Naive thymus-derived CD4-positive, alpha-beta T cell (primary cell): ENCODE data around the gene ACYP1. TPM values are rescaled to one million over a fixed set of nuclear protein-coding genes. Genes with fewer than 3 reads are reported as not detected.
A peak's percentile ranks its signal among the peaks of the same experiment; 100 is the strongest.

ENCODE experiments used
- ATAC-seq: fragments of 150-1000 bp; cut with Tn5 transposase; 2 replicates; pipeline ENCODE4 v1.10.0; 2021; ENCODE audit warnings: mild to moderate bottlenecking, moderate library complexity
- CTCF ChIA-PET: fragments of 350-600 bp; sonication (Branson Sonifier 250); formaldehyde crosslinking; loops from one replicate; lab custom pipeline; 2021; ENCODE audit warnings: antibody characterized with exemption; lab: Charles Lee
- POLR2A ChIA-PET: fragments of 350-600 bp; sonication (Branson Sonifier 250); formaldehyde crosslinking; loops from one replicate; lab custom pipeline; 2021; ENCODE audit warnings: antibody characterized with exemption, inconsistent platforms; lab: Charles Lee
- DNase-seq, 9 donors: peaks; one replicate each; pipeline versions ENCODE4 v3.0.0 to v3.0.0-alpha.2; 2020 to 2022; ENCODE audit warnings: mixed read lengths in 1 of 9
- H3K27ac ChIP-seq: one replicate; pipeline ENCODE4 v1.7.0; 2013; ENCODE audit warnings: mild to moderate bottlenecking, low read depth, low read length, moderate library complexity
- H3K27me3 ChIP-seq, 2 donors: one replicate each; pipeline ENCODE4 v1.7.0; 2013; ENCODE audit warnings: low read length in 2 of 2, mild to moderate bottlenecking in 2 of 2, moderate library complexity in 2 of 2; ENCODE audit not compliant: control insufficient read depth in 2 of 2, insufficient read depth in 2 of 2
- H3K36me3 ChIP-seq, 3 experiments: 1 replicate in 2 of 3; 2 replicates in 1 of 3; pipeline ENCODE4 v1.7.0; 2013; ENCODE audit warnings: low read length in 3 of 3, mild to moderate bottlenecking in 3 of 3, moderate library complexity in 1 of 3; ENCODE audit not compliant: insufficient read depth in 3 of 3, control insufficient read depth in 2 of 3
- H3K4me1 ChIP-seq, 2 donors: one replicate each; pipeline ENCODE4 v1.7.0; 2013; ENCODE audit warnings: low read length in 2 of 2, mild to moderate bottlenecking in 2 of 2, moderate library complexity in 1 of 2; ENCODE audit not compliant: control insufficient read depth in 2 of 2, insufficient read depth in 2 of 2
- H3K4me3 ChIP-seq: 2 replicates; pipeline ENCODE4 v1.7.0; 2013; ENCODE audit warnings: mild to moderate bottlenecking, low read length
- H3K9me3 ChIP-seq, 3 experiments: 1 replicate in 2 of 3; 2 replicates in 1 of 3; pipeline ENCODE4 v1.7.0; 2013; ENCODE audit warnings: low read length in 3 of 3; ENCODE audit not compliant: control insufficient read depth in 2 of 3
- H3K27ac Mint-ChIP-seq, 9 donors: one replicate each; pipeline ENCODE4 v1.8.0; 2020 to 2022; ENCODE audit warnings: mixed read lengths in 9 of 9, mild to moderate bottlenecking in 8 of 9, moderate library complexity in 5 of 9, inconsistent platforms in 2 of 9
- H3K27me3 Mint-ChIP-seq, 5 donors: one replicate each; pipeline ENCODE4 v1.8.0; 2021 to 2022; ENCODE audit warnings: mixed read lengths in 5 of 5, mild to moderate bottlenecking in 1 of 5
- H3K36me3 Mint-ChIP-seq, 5 donors: one replicate each; pipeline ENCODE4 v1.8.0; 2020 to 2022; ENCODE audit warnings: mixed read lengths in 5 of 5, mild to moderate bottlenecking in 3 of 5, inconsistent platforms in 1 of 5
- H3K4me1 Mint-ChIP-seq, 7 donors: one replicate each; pipeline ENCODE4 v1.8.0; 2020 to 2022; ENCODE audit warnings: mixed read lengths in 7 of 7, mild to moderate bottlenecking in 3 of 7, inconsistent platforms in 1 of 7
- H3K4me3 Mint-ChIP-seq, 10 donors: one replicate each; pipeline ENCODE4 v1.8.0; 2020 to 2022; ENCODE audit warnings: mild to moderate bottlenecking in 10 of 10, mixed read lengths in 10 of 10, moderate library complexity in 6 of 10, inconsistent platforms in 2 of 10
- H3K9me3 Mint-ChIP-seq, 11 donors: one replicate each; pipeline ENCODE4 v1.8.0; 2020 to 2022; ENCODE audit warnings: mixed read lengths in 11 of 11, mild to moderate bottlenecking in 4 of 11, inconsistent platforms in 1 of 11, moderate library complexity in 1 of 11
- intact Hi-C, 2 donors: fragments of 100-400 bp; cut with micrococcal nuclease; formaldehyde crosslinking; loops; one replicate each; pipeline ENCODE4 v1.15.1; 2023
- polyA plus RNA-seq, 2 donors: library from polyadenylated mRNA; unstranded; fragments of 300-500 nt; fragmentation: Illumina TruSeq; gene quantifications; one replicate each; pipeline ENCODE4 v1.2.3, GENCODE V29; 2021
- total RNA-seq, 6 experiments: library from RNA in 5 of 6; stranded (reverse) in 5 of 6; gene quantifications; 1 replicate in 5 of 6; 2 replicates in 1 of 6; pipeline ENCODE4 v1.2.3 and lab custom pipeline; 2021 to 2026

ACYP1 gene
- total and polyA plus RNA-seq, 7 experiments from 2014 or later, result 11.8 to 39.5 (median 17.9) TPM

- no peak overlapping the region for H3K4me3 Mint-ChIP-seq
- H3K4me1 ChIP-seq, result no peaks in the 10 kb centered on the region
- POLR2A ChIA-PET, result interaction anchor here (0.7 to 2.1 kb wide), 2 partner anchors 147 to 183 kb away, joined by 3 to 7 read pairs; no protein-coding TSS in a partner anchor
- peaks cover 17 to 69% (median 26%) of the 10 kb centered on the region in 3 experiments for H3K36me3 ChIP-seq
- DNase-seq, result peak in 7 of 9 donors; percentile 27 to 55 (median 47)
- intact Hi-C loops, result loop anchor here (1.0 to 2.0 kb wide), 6 partner anchors 142 to 480 kb away; no protein-coding TSS in a partner anchor
- peak; percentile 67 for ATAC-seq
- no peaks in the 10 kb centered on the region for H3K9me3 Mint-ChIP-seq
- H3K27me3 ChIP-seq, result no peaks in the 10 kb centered on the region
- H3K9me3 ChIP-seq, result no peaks in the 10 kb centered on the region
- H3K27me3 Mint-ChIP-seq, result no peaks in the 10 kb centered on the region
- peaks cover 5 to 51% (median 12%) of the 10 kb centered on the region in 5 donors for H3K36me3 Mint-ChIP-seq
- CTCF ChIA-PET, result interaction anchor here (0.6 to 6.9 kb wide), 21 partner anchors 11 to 480 kb away, joined by 3 to 78 read pairs (median 4); partner anchors contain the start of gene EIF2B2
- no peak overlapping the region for H3K4me3 ChIP-seq
- no peaks in the 10 kb centered on the region for H3K4me1 Mint-ChIP-seq
- no peak overlapping the region for H3K27ac ChIP-seq
- peak overlapping the region in 1 of 9 donors; percentile 40 for H3K27ac Mint-ChIP-seq
Observed at GRCh38 chr14:75088566-75089373, 24.9 kb upstream of the ACYP1 start.

GRCh38 chr14:75088153-75088552, 24.3 kb upstream of the ACYP1 start:
- Histone ChIP-seq H3K36me3 (peaks cover 17 to 72% (median 30%) of the 10 kb centered on the region in 3 experiments), H3K27me3 (no peaks in the 10 kb centered on the region), H3K4me1 (no peaks in the 10 kb centered on the region), H3K9me3 (no peaks in the 10 kb centered on the region), H3K4me3 (no peak overlapping the region), H3K27ac (no peak overlapping the region)
- intact Hi-C loops, result loop anchor here (1.0 to 2.0 kb wide), 6 partner anchors 142 to 479 kb away; no protein-coding TSS in a partner anchor
- DNase-seq (no peak), ATAC-seq (no peak)
- peaks cover 5 to 51% (median 11%) of the 10 kb centered on the region in 5 donors for H3K36me3 Mint-ChIP-seq
- ChIA-PET CTCF (interaction anchor here (0.6 to 6.9 kb wide), 18 partner anchors 10 to 479 kb away, joined by 3 to 78 read pairs (median 4); partner anchors contain the start of gene EIF2B2), POLR2A (interaction anchor here (0.7 to 2.1 kb wide), 2 partner anchors 147 to 183 kb away, joined by 3 to 7 read pairs; no protein-coding TSS in a partner anchor)
- no peaks in the 10 kb centered on the region for H3K27me3 Mint-ChIP-seq
- no peak overlapping the region for H3K27ac Mint-ChIP-seq
- no peaks in the 10 kb centered on the region for H3K4me1 Mint-ChIP-seq
- H3K4me3 Mint-ChIP-seq, result no peak overlapping the region
- H3K9me3 Mint-ChIP-seq, result no peaks in the 10 kb centered on the region

- Mint-ChIP-seq H3K9me3 (no peaks in the 10 kb centered on the region), H3K27ac (no peak overlapping the region), H3K36me3 (peaks cover 5 to 42% (median 8%) of the 10 kb centered on the region in 5 donors), H3K27me3 (no peaks in the 10 kb centered on the region), H3K4me1 (no peaks in the 10 kb centered on the region), H3K4me3 (no peak overlapping the region)
- H3K27ac ChIP-seq, result no peak overlapping the region
- intact Hi-C loops, result no loop called here
- H3K4me3 ChIP-seq, result no peak overlapping the region
- peaks cover 17 to 64% (median 27%) of the 10 kb centered on the region in 3 experiments for H3K36me3 ChIP-seq
- POLR2A ChIA-PET, result no interaction called here
- no peaks in the 10 kb centered on the region for H3K4me1 ChIP-seq
- CTCF ChIA-PET, result no interaction called here
- ATAC-seq (no peak), DNase-seq (no peak)
- no peaks in the 10 kb centered on the region for H3K9me3 ChIP-seq
- H3K27me3 ChIP-seq, result no peaks in the 10 kb centered on the region
Observed at GRCh38 chr14:75084513-75084912, 20.7 kb upstream of the ACYP1 start.

- intact Hi-C loops, result no loop called here
- ATAC-seq (no peak), DNase-seq (no peak)
- CTCF ChIA-PET, result no interaction called here
- Mint-ChIP-seq H3K4me1 (no peaks in the 10 kb centered on the region), H3K9me3 (no peaks in the 10 kb centered on the region), H3K36me3 (peaks cover 5 to 42% (median 8%) of the 10 kb centered on the region in 5 donors), H3K27ac (peak overlapping the region in 1 of 9 donors; percentile 38), H3K4me3 (no peak overlapping the region), H3K27me3 (no peaks in the 10 kb centered on the region)
- Histone ChIP-seq H3K4me3 (no peak overlapping the region), H3K27ac (no peak overlapping the region), H3K4me1 (no peaks in the 10 kb centered on the region), H3K9me3 (no peaks in the 10 kb centered on the region), H3K36me3 (peaks cover 16 to 58% (median 27%) of the 10 kb centered on the region in 3 experiments), H3K27me3 (no peaks in the 10 kb centered on the region)
- POLR2A ChIA-PET, result no interaction called here
Observed at GRCh38 chr14:75083271-75083670, 19.4 kb upstream of the ACYP1 start.

GRCh38 chr14:75081660-75082229, 17.9 kb upstream of the ACYP1 start:
- Histone ChIP-seq H3K4me1 (no peaks in the 10 kb centered on the region), H3K36me3 (peaks cover 11 to 43% (median 19%) of the 10 kb centered on the region in 3 experiments), H3K9me3 (no peaks in the 10 kb centered on the region), H3K27me3 (no peaks in the 10 kb centered on the region), H3K27ac (no peak overlapping the region), H3K4me3 (no peak overlapping the region)
- CTCF ChIA-PET, result interaction anchor here (0.5 kb wide), 2 partner anchors 64 to 204 kb away, joined by 5 read pairs; no protein-coding TSS in a partner anchor
- intact Hi-C loops, result no loop called here
- peaks cover 0 to 9% (median 0%) of the 10 kb centered on the region in 7 donors for H3K4me1 Mint-ChIP-seq
- no peaks in the 10 kb centered on the region for H3K27me3 Mint-ChIP-seq
- peak overlapping the region in 1 of 9 donors; percentile 3 for H3K27ac Mint-ChIP-seq
- no peak overlapping the region for H3K4me3 Mint-ChIP-seq
- ATAC-seq (no peak), DNase-seq (no peak)
- POLR2A ChIA-PET, result interaction anchor here (1.2 kb wide), 1 partner anchor 23 kb away, joined by 3 read pairs; no protein-coding TSS in a partner anchor
- H3K36me3 Mint-ChIP-seq, result peaks cover 3 to 32% (median 5%) of the 10 kb centered on the region in 5 donors
- no peaks in the 10 kb centered on the region for H3K9me3 Mint-ChIP-seq

- Histone ChIP-seq H3K27ac (no peak overlapping the region), H3K9me3 (no peaks in the 10 kb centered on the region), H3K36me3 (peaks cover under 1 to 23% (median 12%) of the 10 kb centered on the region in 3 experiments), H3K4me3 (no peak overlapping the region), H3K27me3 (no peaks in the 10 kb centered on the region), H3K4me1 (no peaks in the 10 kb centered on the region)
- H3K4me1 Mint-ChIP-seq, result peaks cover 0 to 9% (median 0%) of the 10 kb centered on the region in 7 donors
- H3K27me3 Mint-ChIP-seq, result no peaks in the 10 kb centered on the region
- intact Hi-C loops, result no loop called here
- ChIA-PET POLR2A (no interaction called here), CTCF (interaction anchor here (0.7 kb wide), 1 partner anchor 464 kb away, joined by 3 read pairs; no protein-coding TSS in a partner anchor)
- peaks cover 0 to 17% (median 5%) of the 10 kb centered on the region in 5 donors for H3K36me3 Mint-ChIP-seq
- no peak for ATAC-seq
- H3K27ac Mint-ChIP-seq, result peak overlapping the region in 1 of 9 donors; percentile 28
- no peak overlapping the region for H3K4me3 Mint-ChIP-seq
- DNase-seq, result no peak
- H3K9me3 Mint-ChIP-seq, result no peaks in the 10 kb centered on the region
Observed at GRCh38 chr14:75079521-75079920, 15.7 kb upstream of the ACYP1 start.
